SK-N-MC (cell line): ENCODE results near the gene MAGI2.

Experiments used
- EZH2 ChIP-seq: fragments of 200-600 bp; sonication (generic); IDR thresholded peaks from one replicate; pipeline ENCODE4 v1.6.1; 2017; ENCODE audit warnings: antibody characterized with exemption
- FOXP2 ChIP-seq: optimal IDR thresholded peaks from 2 replicates; pipeline ENCODE3; 2011; ENCODE audit warnings: mild to moderate bottlenecking, moderate library complexity; ENCODE audit not compliant: insufficient read depth; ENCODE audit errors: extremely low read length, control extremely low read depth
- POLR2AphosphoS5 ChIP-seq: IDR thresholded peaks from 2 replicates; pipeline ENCODE4 v1.6.1; 2012; ENCODE audit warnings: mild to moderate bottlenecking, low read depth, low read length, borderline replicate concordance

DNA sequence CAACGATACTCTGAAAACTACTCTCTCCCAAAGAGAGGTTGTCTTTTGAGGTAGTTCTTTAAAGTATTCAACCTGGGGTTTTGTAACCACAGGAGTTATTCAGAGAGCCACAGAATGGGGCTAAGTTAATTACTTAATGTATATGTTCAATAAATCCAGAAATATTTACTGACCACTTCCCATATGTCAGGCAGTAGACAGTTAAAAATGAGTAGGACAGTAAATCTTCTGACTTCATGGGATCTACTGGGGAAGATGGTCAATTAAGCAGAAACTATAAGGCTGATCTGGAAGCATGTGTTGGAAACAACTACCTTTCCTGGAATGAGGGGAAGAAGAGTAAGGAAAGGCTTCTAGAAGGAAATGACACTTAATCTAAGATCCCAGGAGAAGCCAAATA is 167.7 kb downstream of the MAGI2 start:
- TF ChIP-seq EZH2 (no peak), POLR2AphosphoS5 (no peak), FOXP2 (no peak)
